Stimulated activated memory B cell treated with anti-CD40 and anti-IgM and Interleukin-4, amounts not matched to agents 10 μg/mL and 1 μg/mL and 100 μg/mL, for 72 hours (primary cell): ENCODE data around the gene CD274.
"Not testable (repeated sequence)": the region's sequence is repeated elsewhere in the genome, so short reads cannot be mapped to it uniquely, and the experiment has no call there.

Experiments used
- ATAC-seq: fragments of 150-1000 bp; cut with Tn5 transposase; 2 replicates; pipeline ENCODE4 v1.10.0; 2021
- H3K27ac Mint-ChIP-seq: one replicate; pipeline ENCODE4 v1.8.0; 2022; ENCODE audit warnings: mild to moderate bottlenecking, mixed read lengths
- H3K27me3 Mint-ChIP-seq: one replicate; pipeline ENCODE4 v1.8.0; 2022; ENCODE audit warnings: mixed read lengths
- H3K36me3 Mint-ChIP-seq: one replicate; pipeline ENCODE4 v1.8.0; 2022; ENCODE audit warnings: mixed read lengths
- H3K4me1 Mint-ChIP-seq: one replicate; pipeline ENCODE4 v1.8.0; 2022; ENCODE audit warnings: mixed read lengths
- H3K4me3 Mint-ChIP-seq: one replicate; pipeline ENCODE4 v1.8.0; 2022; ENCODE audit warnings: mild to moderate bottlenecking, moderate library complexity, mixed read lengths
- H3K9me3 Mint-ChIP-seq: one replicate; pipeline ENCODE4 v1.8.0; 2022; ENCODE audit warnings: mixed read lengths

Gene CD274

GRCh38 chr9:5470816-5471215 lies 20.5 kb downstream of the CD274 start:
- Mint-ChIP-seq H3K4me1 (peaks cover 16% of the 10 kb centered on the region), H3K36me3 (peaks cover 44% of the 10 kb centered on the region), H3K4me3 (no peak overlapping the region), H3K27ac (no peak overlapping the region), H3K9me3 (peaks cover 6% of the 10 kb centered on the region), H3K27me3 (no peaks in the 10 kb centered on the region)
- no peak for ATAC-seq

DNA sequence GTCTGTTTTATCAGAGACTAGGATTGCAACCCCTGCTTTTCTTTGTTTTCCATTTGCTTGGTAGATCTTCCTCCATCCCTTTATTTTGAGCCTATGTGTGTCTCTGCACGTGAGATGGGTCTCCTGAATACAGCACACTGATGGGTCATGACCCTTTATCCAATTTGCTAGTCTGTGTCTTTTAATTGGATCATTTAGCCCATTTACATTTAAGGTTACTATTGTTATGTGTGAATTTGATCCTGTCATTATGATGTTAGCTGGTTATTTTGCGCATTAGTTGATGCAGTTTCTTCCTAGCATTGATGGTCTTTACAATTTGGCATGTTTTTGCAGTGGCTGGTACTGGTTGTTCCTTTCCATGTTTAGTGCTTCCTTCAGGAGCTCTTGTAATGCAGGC lies 25.3 kb downstream of the CD274 start:
- H3K9me3 Mint-ChIP-seq: peaks cover 12% of the 10 kb centered on the region
- peaks cover 17% of the 10 kb centered on the region for H3K4me1 Mint-ChIP-seq
- peaks cover 21% of the 10 kb centered on the region for H3K36me3 Mint-ChIP-seq
- not testable (repeated sequence) for H3K4me3 Mint-ChIP-seq, H3K27me3 Mint-ChIP-seq, H3K27ac Mint-ChIP-seq, ATAC-seq

GRCh38 chr9:5478206-5478605 lies 27.9 kb downstream of the CD274 start:
- Mint-ChIP-seq H3K27me3 (no peaks in the 10 kb centered on the region), H3K4me1 (peaks cover 29% of the 10 kb centered on the region), H3K4me3 (no peak overlapping the region), H3K36me3 (peaks cover 21% of the 10 kb centered on the region), H3K27ac (no peak overlapping the region), H3K9me3 (peaks cover 12% of the 10 kb centered on the region)
- peak; percentile 31 for ATAC-seq

- no peak overlapping the region for H3K27ac Mint-ChIP-seq
Observed at GRCh38 chr9:5479994-5480694, 29.8 kb downstream of the CD274 start.

GRCh38 chr9:5480919-5481318 lies 30.6 kb downstream of the CD274 start:
- H3K27ac Mint-ChIP-seq: no peak overlapping the region
- no peak for ATAC-seq
- H3K27me3 Mint-ChIP-seq: no peaks in the 10 kb centered on the region
- no peak overlapping the region for H3K4me3 Mint-ChIP-seq
- peaks cover 6% of the 10 kb centered on the region for H3K9me3 Mint-ChIP-seq
- peaks cover 24% of the 10 kb centered on the region for H3K4me1 Mint-ChIP-seq
- H3K36me3 Mint-ChIP-seq: peaks cover 7% of the 10 kb centered on the region

More at GRCh38 chr9:5479994-5480694, 29.8 kb downstream of the CD274 start:
- Mint-ChIP-seq H3K4me3 (no peak overlapping the region), H3K9me3 (peaks cover 6% of the 10 kb centered on the region), H3K27me3 (no peaks in the 10 kb centered on the region), H3K4me1 (peaks cover 24% of the 10 kb centered on the region), H3K36me3 (peaks cover 14% of the 10 kb centered on the region)
- ATAC-seq: no peak

DNA sequence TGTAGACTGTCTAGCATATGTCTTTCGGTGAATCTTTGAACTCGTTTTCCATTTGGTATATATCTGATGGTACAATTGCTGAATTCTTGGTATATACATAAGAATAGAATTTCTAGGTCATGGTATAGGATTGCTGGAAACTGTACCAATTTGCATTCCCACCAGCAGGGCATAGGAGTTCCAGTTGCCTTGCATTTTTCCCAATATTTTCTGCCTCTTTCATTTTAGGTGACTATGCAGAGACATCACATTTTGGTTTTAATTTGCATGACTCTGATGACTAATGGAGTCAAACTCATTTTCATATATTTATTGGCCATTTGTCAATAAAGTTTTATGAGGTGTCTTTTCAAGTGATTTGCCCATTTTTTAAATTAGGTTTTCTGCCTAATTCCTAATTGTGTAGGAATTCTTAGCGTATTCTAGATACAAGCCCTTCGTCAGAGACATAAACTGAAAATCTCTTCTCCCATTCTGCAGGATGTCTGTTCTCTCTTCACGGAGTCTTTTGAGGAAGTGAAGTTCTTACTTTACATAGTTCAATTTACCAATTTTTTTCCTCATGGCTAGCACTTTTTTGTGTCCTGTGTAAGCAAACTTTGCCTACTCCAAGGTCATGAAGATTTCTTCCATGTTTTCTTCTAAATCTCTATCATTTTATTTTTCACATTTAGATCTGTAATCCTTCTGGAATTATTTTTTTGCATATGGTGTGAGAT lies 31.1 kb downstream of the CD274 start:
- H3K4me3 Mint-ChIP-seq: no peak overlapping the region
- H3K4me1 Mint-ChIP-seq: peaks cover 24% of the 10 kb centered on the region
- H3K9me3 Mint-ChIP-seq: peaks cover under 1% of the 10 kb centered on the region
- H3K36me3 Mint-ChIP-seq: peaks cover 2% of the 10 kb centered on the region
- ATAC-seq: no peak
- H3K27ac Mint-ChIP-seq: no peak overlapping the region
- H3K27me3 Mint-ChIP-seq: no peaks in the 10 kb centered on the region

- Mint-ChIP-seq H3K36me3 (no peaks in the 10 kb centered on the region), H3K4me3 (no peak overlapping the region), H3K27ac (no peak overlapping the region), H3K9me3 (no peaks in the 10 kb centered on the region), H3K27me3 (no peaks in the 10 kb centered on the region), H3K4me1 (peaks cover 24% of the 10 kb centered on the region)
- ATAC-seq: no peak
Observed at GRCh38 chr9:5482194-5482593, 31.9 kb downstream of the CD274 start.

- H3K9me3 Mint-ChIP-seq: no peaks in the 10 kb centered on the region
- H3K4me3 Mint-ChIP-seq: no peak overlapping the region
- no peaks in the 10 kb centered on the region for H3K27me3 Mint-ChIP-seq
- no peak overlapping the region for H3K27ac Mint-ChIP-seq
- ATAC-seq: no peak
- peaks cover 23% of the 10 kb centered on the region for H3K4me1 Mint-ChIP-seq
- H3K36me3 Mint-ChIP-seq: no peaks in the 10 kb centered on the region
Observed at GRCh38 chr9:5483306-5483705, 33.0 kb downstream of the CD274 start.

- Mint-ChIP-seq H3K27ac (no peak overlapping the region), H3K4me3 (no peak overlapping the region), H3K4me1 (peaks cover 18% of the 10 kb centered on the region), H3K36me3 (no peaks in the 10 kb centered on the region), H3K9me3 (no peaks in the 10 kb centered on the region), H3K27me3 (no peaks in the 10 kb centered on the region)
- no peak for ATAC-seq
Observed at GRCh38 chr9:5485378-5486085, 35.2 kb downstream of the CD274 start.

DNA sequence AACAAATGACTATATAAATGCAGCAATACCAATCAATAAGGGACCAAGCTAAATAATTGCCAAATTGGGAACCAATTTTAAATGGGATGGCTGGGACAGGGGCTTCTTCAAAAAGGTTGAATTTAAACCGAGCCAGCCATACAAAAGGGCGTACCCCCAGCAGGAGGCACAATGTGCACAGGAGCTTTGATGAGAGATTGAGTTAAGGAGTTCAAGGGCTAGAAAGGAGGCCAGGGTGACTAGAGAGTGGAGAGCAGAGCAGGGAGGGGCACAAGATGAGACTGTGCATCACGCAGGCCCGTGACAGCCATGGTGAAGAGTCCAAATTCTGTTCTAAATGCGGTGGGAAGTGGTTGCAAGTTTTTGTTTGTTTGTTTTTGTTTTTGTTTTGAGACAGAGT lies 36.6 kb downstream of the CD274 start:
- Mint-ChIP-seq H3K9me3 (no peaks in the 10 kb centered on the region), H3K36me3 (no peaks in the 10 kb centered on the region), H3K27me3 (no peaks in the 10 kb centered on the region), H3K4me1 (peaks cover 10% of the 10 kb centered on the region), H3K4me3 (no peak overlapping the region), H3K27ac (no peak overlapping the region)
- ATAC-seq: no peak

DNA sequence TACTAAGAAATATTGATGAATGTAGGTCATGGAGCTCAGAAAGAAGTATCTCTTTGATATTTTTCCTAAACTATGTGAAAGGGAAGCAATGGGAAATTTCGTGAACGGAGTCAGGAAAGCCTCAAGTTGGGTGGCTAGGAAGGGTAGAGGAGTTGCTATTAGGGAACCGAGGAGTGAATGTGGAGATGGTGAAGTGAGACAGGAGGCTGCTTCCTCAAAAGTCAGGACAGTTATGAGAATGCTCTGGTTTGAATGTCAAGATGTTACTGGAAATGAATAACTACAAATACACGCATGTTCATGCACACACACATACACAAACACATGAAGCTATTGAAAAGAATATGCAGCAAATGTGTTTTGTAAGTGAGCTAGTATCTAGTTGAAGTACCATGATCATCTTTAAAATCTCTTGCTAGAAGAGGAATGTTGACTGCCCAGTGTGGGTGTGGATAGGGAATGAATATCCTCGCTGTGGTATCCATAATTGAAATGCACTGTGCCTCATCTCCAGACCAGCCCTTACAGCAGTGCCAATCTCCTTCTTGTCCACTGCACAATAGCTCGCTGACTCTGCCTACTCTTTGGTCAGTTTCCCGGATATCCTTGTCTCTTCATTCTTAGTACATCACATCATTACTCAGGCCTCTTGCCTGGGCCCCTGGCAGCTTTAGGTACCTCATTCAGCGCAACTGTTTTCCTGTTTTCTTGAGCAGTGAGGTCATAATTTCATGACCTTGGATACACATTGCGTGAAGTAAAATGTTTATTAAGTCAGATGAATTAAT lies 38.1 kb downstream of the CD274 start:
- Mint-ChIP-seq H3K4me3 (no peak overlapping the region), H3K27ac (no peak overlapping the region), H3K9me3 (no peaks in the 10 kb centered on the region), H3K27me3 (no peaks in the 10 kb centered on the region), H3K4me1 (peaks cover 11% of the 10 kb centered on the region), H3K36me3 (no peaks in the 10 kb centered on the region)
- no peak for ATAC-seq

- no peaks in the 10 kb centered on the region for H3K36me3 Mint-ChIP-seq
- no peaks in the 10 kb centered on the region for H3K27me3 Mint-ChIP-seq
- no peak overlapping the region for H3K27ac Mint-ChIP-seq
- H3K4me3 Mint-ChIP-seq: no peak overlapping the region
- no peaks in the 10 kb centered on the region for H3K9me3 Mint-ChIP-seq
- ATAC-seq: no peak
- H3K4me1 Mint-ChIP-seq: peaks cover 21% of the 10 kb centered on the region
Observed at GRCh38 chr9:5489630-5490490, 39.5 kb downstream of the CD274 start.

GRCh38 chr9:5492965-5493678 lies 42.8 kb downstream of the CD274 start:
- Mint-ChIP-seq H3K9me3 (no peaks in the 10 kb centered on the region), H3K36me3 (no peaks in the 10 kb centered on the region), H3K27ac (no peak overlapping the region), H3K27me3 (no peaks in the 10 kb centered on the region), H3K4me1 (peaks cover 18% of the 10 kb centered on the region), H3K4me3 (no peak overlapping the region)
- ATAC-seq: no peak
